Measurements from ENCODE around the gene DAPK3.
"Not testable (repeated sequence)": the region's sequence is repeated elsewhere in the genome, so short reads cannot be mapped to it uniquely, and the experiment has no call there.

DAPK3 gene

DNA sequence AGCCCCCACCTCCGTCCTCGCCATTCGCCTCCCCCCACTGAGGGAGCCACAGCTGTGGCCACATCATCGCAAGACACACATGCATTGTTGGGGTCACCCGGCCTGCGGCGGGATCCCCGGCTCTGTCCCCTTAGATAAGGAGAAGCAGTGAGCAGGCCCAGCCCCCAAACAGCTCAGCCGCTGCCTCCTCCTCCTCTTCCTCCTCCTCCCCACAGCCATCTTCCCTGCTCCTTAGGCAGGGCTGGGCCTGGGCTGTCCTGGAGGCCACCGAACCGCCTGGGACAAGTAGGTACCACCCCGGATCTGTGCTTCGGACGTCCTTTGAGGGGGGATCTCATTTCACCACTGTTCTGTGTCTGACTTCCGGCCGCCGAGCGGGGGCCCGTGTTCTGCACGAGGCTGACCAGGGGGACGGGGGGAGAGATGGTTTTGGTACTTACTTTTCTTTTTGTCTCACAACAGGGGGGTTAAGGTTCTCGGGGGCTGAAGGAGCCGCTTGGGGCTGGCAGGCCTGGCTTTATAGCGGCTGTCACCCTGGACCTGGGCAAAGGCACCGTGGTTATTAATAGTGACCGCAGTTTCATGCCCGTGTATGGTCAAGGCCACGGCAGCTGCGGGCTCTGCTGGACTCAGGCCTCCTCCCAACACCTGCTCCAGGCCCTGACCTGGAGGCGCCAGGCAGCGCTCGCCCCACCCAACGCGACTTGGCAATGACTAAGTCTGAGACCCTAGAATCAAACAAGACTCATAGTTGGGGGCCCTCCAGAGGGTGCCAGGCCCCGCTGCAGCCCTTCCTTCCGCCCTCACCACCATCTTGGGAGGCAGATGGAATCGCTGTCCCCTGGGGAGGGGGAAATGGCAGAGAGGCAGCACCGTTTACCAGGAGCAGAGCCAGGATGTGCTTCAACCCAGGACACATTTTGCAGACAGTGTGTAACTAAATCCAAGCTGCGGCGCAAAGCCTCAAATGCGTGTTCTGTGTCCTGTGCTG is 19.7 kb downstream of the DAPK3 start:
- no peak for DNase-seq (ENCODE audit: extremely low spot score)
- TF ChIP-seq SUZ12 (IDR thresholded peaks at IDR 0.05): no peak
- no peak for TF ChIP-seq LEF1 (IDR thresholded peaks at IDR 0.05; ENCODE audit: borderline replicate concordance)
- no peak for TF ChIP-seq SP1 (IDR thresholded peaks at IDR 0.05)
- no peak for TF ChIP-seq FOXK2 (IDR thresholded peaks at IDR 0.05)
- TF ChIP-seq ARNT (IDR thresholded peaks at IDR 0.05): no peak
- no peak for TF ChIP-seq NFRKB (IDR thresholded peaks at IDR 0.05)
- no peak for TF ChIP-seq BHLHE40 (IDR thresholded peaks at IDR 0.05; ENCODE audit: borderline replicate concordance)
- no peak for TF ChIP-seq ELF4 (IDR thresholded peaks at IDR 0.05)
- no peak for TF ChIP-seq L3MBTL2 (conservative IDR thresholded peaks at IDR 0.05)
- ChIA-PET POLR2A (no interaction called here), CTCF (no interaction called here)

GRCh38 chr19:3949997-3950859 is 20.7 kb downstream of the DAPK3 start:
- DNase-seq (ENCODE audit: extremely low spot score): no peak
- POLR2A ChIA-PET: no interaction called here
- CTCF ChIA-PET: no interaction called here
- no peak for TF ChIP-seq FOXK2 (IDR thresholded peaks at IDR 0.05)
- no peak for TF ChIP-seq LEF1 (IDR thresholded peaks at IDR 0.05; ENCODE audit: borderline replicate concordance)
- no peak for TF ChIP-seq FOXM1 (IDR thresholded peaks at IDR 0.05; ENCODE audit: borderline replicate concordance)
- TF ChIP-seq CTBP1 (IDR thresholded peaks at IDR 0.05; ENCODE audit: borderline replicate concordance): no peak
- no peak for TF ChIP-seq HDGF (IDR thresholded peaks at IDR 0.05; ENCODE audit: borderline replicate concordance)
- TF ChIP-seq NFRKB (IDR thresholded peaks at IDR 0.05): no peak

DNA sequence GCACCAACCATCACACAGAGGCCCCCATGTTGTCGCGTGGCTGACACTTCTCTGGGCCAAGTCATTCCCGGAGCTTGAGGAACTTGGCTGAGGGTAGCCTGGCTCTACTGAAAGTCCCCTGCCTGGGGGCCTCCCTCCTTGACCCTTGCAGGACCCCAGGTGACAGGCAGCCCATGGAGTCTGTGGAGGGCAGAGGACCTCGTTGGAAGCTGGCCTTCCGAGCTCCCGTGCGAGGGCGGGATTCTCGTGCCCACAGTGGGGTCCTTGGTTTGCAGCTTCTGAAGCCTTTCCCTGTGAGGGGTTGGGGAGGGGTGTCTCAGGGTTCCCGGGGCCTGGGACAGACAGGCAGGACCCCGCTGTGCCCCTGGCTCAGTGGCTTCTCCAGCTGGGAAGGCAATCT is 21.6 kb downstream of the DAPK3 start:
- no peak for TF ChIP-seq CTBP1 (IDR thresholded peaks at IDR 0.05; ENCODE audit: borderline replicate concordance)
- DNase-seq (ENCODE audit: extremely low spot score): no peak
- ChIA-PET CTCF (no interaction called here), POLR2A (no interaction called here)

DNA sequence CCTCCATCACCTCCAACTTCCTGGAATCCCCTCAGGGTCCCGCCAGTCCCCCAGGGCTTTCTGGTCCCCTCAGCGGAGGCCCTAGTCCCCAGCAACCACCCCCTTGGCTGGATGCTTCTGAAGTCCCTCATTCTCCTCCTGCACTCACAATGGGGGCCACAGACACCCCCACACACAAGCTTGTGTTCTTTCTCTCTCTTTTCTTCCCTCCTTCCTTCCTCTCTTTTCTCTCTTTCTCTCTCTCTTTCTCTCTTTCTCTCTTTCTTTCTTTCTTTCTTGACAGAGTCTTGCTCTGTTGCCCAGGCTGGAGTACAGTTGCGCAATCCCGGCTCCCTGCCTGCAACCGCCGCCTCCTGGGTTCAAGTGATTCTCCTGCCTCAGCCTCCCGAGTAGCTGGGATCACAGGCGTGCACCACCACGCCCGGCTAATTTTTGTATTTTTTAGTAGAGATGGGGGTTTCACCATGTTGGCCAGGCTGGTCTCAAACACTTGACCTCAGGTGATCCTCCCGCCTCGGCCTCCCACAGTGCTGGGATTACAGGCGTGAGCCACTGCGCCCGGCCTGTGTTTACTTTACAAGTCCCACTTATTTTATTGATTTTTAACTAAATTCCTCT is 23.5 kb downstream of the DAPK3 start:
- DNase-seq (ENCODE audit: extremely low spot score); POLR2A ChIA-PET; CTCF ChIA-PET: not testable (repeated sequence)

DNA sequence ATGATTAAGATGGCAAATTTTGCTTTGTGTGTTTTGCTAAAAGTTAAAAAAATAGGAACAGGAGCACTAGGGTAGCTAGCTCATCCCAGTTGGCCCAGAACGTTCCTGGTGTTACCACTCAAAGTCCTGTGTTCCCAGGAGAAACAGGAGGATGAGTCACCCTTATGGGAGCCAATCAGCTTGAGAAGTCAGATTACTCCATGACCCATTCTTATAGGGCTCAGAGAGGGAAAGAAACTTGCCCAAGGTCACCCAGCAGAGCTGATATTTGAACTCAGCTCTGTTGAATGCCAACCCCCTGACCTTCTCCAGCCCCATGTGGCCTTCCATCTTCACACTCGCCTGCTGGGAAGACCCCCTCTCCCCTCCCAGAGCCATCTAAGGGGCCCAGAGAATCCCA is 25.1 kb downstream of the DAPK3 start:
- no peak for TF ChIP-seq L3MBTL2 (conservative IDR thresholded peaks at IDR 0.05)
- no peak for TF ChIP-seq FOXA1 (IDR thresholded peaks at IDR 0.05)
- no peak for TF ChIP-seq BHLHE40 (IDR thresholded peaks at IDR 0.05; ENCODE audit: borderline replicate concordance)
- TF ChIP-seq ZNF384 (IDR thresholded peaks at IDR 0.05): no peak
- ChIA-PET POLR2A (interaction anchor here (0.9 kb wide), 1 partner anchor 39 kb away, joined by 4 read pairs; the partner anchor contains the start of gene EEF2), CTCF (no interaction called here)
- no peak for DNase-seq (ENCODE audit: extremely low spot score)

GRCh38 chr19:3944018-3944721 is 26.7 kb downstream of the DAPK3 start:
- ChIA-PET POLR2A (no interaction called here), CTCF (no interaction called here)
- DNase-seq (ENCODE audit: extremely low spot score): no peak
- TF ChIP-seq ARNT (IDR thresholded peaks at IDR 0.05) (no peak), ZNF384 (IDR thresholded peaks at IDR 0.05) (no peak), HDGF (IDR thresholded peaks at IDR 0.05; ENCODE audit: borderline replicate concordance) (no peak), SP1 (IDR thresholded peaks at IDR 0.05) (no peak), TARDBP (IDR thresholded peaks at IDR 0.05) (no peak), L3MBTL2 (conservative IDR thresholded peaks at IDR 0.05) (no peak), FOXK2 (IDR thresholded peaks at IDR 0.05) (no peak), PKNOX1 (IDR thresholded peaks at IDR 0.05) (no peak), CTBP1 (IDR thresholded peaks at IDR 0.05; ENCODE audit: borderline replicate concordance) (no peak), ELF4 (IDR thresholded peaks at IDR 0.05) (no peak), BHLHE40 (IDR thresholded peaks at IDR 0.05; ENCODE audit: borderline replicate concordance) (no peak), LEF1 (IDR thresholded peaks at IDR 0.05; ENCODE audit: borderline replicate concordance) (no peak), FOXA1 (IDR thresholded peaks at IDR 0.05) (no peak), FOXM1 (IDR thresholded peaks at IDR 0.05; ENCODE audit: borderline replicate concordance) (no peak), NFRKB (IDR thresholded peaks at IDR 0.05) (no peak), SUZ12 (IDR thresholded peaks at IDR 0.05) (no peak)

DNA sequence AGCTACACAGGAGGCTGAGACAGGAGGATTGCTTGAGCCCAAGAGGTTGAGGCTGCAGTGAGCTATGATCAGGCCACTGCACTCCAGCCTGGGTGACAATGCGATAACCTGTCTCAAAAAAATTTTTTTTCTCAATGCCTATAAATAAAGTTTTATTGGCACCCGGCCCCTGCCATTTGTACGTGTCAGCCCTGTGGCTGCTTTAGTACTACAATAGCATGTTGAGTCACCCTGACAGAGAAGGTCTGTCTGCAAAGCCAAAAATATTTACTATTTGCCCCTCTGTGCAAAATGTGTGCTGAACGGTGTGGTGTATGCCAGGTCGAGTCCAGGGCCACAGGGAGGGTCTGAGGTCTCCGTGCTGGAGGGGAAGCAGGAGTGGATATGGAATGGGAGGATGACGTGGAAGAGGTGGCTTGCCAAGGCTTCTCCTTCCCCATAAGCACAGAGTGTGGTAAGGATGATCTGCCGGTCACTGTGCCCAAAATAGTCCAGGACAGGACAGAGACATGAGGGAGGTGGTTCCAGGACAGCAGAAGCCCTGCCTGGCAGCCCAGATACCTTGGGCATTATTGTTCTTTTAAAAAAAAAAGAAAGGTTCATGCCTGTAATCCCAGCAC is 28.0 kb downstream of the DAPK3 start:
- DNase-seq (ENCODE audit: extremely low spot score): no peak
- ChIA-PET POLR2A (no interaction called here), CTCF (no interaction called here)
- TF ChIP-seq L3MBTL2 (conservative IDR thresholded peaks at IDR 0.05): no peak
- no peak for TF ChIP-seq FOXM1 (IDR thresholded peaks at IDR 0.05; ENCODE audit: borderline replicate concordance)
- peak; percentile 91 for TF ChIP-seq ZNF384 (IDR thresholded peaks at IDR 0.05)
- no peak for TF ChIP-seq PKNOX1 (IDR thresholded peaks at IDR 0.05)
